K562 (cell line): ENCODE results near the gene MYL9. TPM values are rescaled to one million over a fixed set of nuclear protein-coding genes. Genes with fewer than 3 reads are reported as not detected.
A peak's percentile ranks its signal among the peaks of the same experiment; 100 is the strongest.

Experiments
- ATAC-seq: fragments of 200-7000 bp; cut with Tn5 transposase; 3 replicates; pipeline ENCODE4 v1.9.1; 2020; ENCODE audit warnings: moderate library complexity
- BruUV-seq: library from RNA; stranded (reverse); fragments of 400-500 nt; replicated peaks from 2 replicates; lab custom pipeline; 2021; lab: Mats Ljungman, UMichigan
- CTCF ChIA-PET: fragments of 300-600 bp; formaldehyde crosslinking; extraction: SDS; loops from one replicate; lab custom pipeline; 2021; ENCODE audit warnings: low intra/inter-chr PET ratio; lab: Yijun Ruan, JAX
- POLR2A ChIA-PET: fragments of 300-600, 350-650 bp; sonication (Branson Sonifier 250); formaldehyde crosslinking; extraction: SDS; loops from one replicate; lab custom pipeline; 2021; ENCODE audit warnings: antibody characterized with exemption, inconsistent platforms; lab: Yijun Ruan, JAX
- DNase-seq, 4 experiments: peaks; one replicate each; pipeline versions ENCODE4 v3.0.0 to v3.0.0-alpha.2; 2011 to 2018; ENCODE audit warnings: low spot score in 3 of 4, mixed read lengths in 3 of 4; ENCODE audit errors: extremely low read depth in 1 of 4
- FAIRE-seq: peaks from 2 replicates; lab custom pipeline; 2011; peaks lifted over from hg19 to GRCh38; lab: Jason Lieb, UNC
- H2AFZ ChIP-seq: 2 replicates; pipeline ENCODE4 v1.6.0; 2011; ENCODE audit warnings: low read depth, low read length, control low read depth, inconsistent platforms
- H3K27ac ChIP-seq: fragments of 200-600 bp; 3 replicates; pipeline ENCODE4 v1.8.0; 2011; ENCODE audit warnings: low read depth, mild to moderate bottlenecking, control low read depth, inconsistent platforms, low read length, moderate library complexity, mixed read lengths; ENCODE audit errors: extremely low read depth
- H3K27me3 ChIP-seq, 2 experiments: fragments of 300-600 bp in 1 of 2; 2 replicates in 1 of 2; 3 replicates in 1 of 2; pipeline versions ENCODE4 v1.6.0 to v1.8.0; 2011; ENCODE audit warnings: inconsistent platforms in 2 of 2, low read length in 2 of 2, mild to moderate bottlenecking in 1 of 2, mixed read lengths in 1 of 2, moderate library complexity in 1 of 2; ENCODE audit not compliant: control insufficient read depth in 2 of 2, insufficient read depth in 2 of 2
- H3K36me3 ChIP-seq: fragments of 300-600 bp; 3 replicates; pipeline ENCODE4 v1.8.0; 2011; ENCODE audit warnings: mild to moderate bottlenecking, low read length, inconsistent platforms; ENCODE audit not compliant: control insufficient read depth, insufficient read depth
- H3K4me1 ChIP-seq, 2 experiments: fragments of 200-600 bp in 1 of 2; replicated peaks in 1 of 2; 2 replicates in 1 of 2; 3 replicates in 1 of 2; pipeline versions ENCODE4 v1.5.1 to v1.8.0; 2011; ENCODE audit warnings: inconsistent platforms in 2 of 2, low read length in 2 of 2, mild to moderate bottlenecking in 1 of 2, mixed read lengths in 1 of 2, moderate library complexity in 1 of 2; ENCODE audit not compliant: control insufficient read depth in 2 of 2, insufficient read depth in 2 of 2
- H3K4me2 ChIP-seq: 2 replicates; pipeline ENCODE4 v1.6.1; 2011; ENCODE audit warnings: low read length, control low read depth, inconsistent platforms, mixed read lengths; ENCODE audit not compliant: insufficient read depth
- H3K4me3 ChIP-seq: fragments of 200-600 bp; sonication (generic), shearing (Covaris generic); 2 replicates; pipeline ENCODE4 v1.5.1; 2016; ENCODE audit warnings: control low read depth, inconsistent platforms
- H3K79me2 ChIP-seq: fragments of 200-600 bp; 3 replicates; pipeline ENCODE4 v1.8.0; 2011; ENCODE audit warnings: low read length, inconsistent platforms; ENCODE audit not compliant: control insufficient read depth, insufficient read depth
- H3K9ac ChIP-seq, 2 experiments: 2 replicates each; pipeline versions ENCODE4 v1.6.0 to v1.6.1; 2011; ENCODE audit warnings: low read depth in 2 of 2, low read length in 2 of 2, control low read depth in 1 of 2, inconsistent platforms in 1 of 2, mild to moderate bottlenecking in 1 of 2, mixed read lengths in 1 of 2; ENCODE audit not compliant: insufficient read depth in 1 of 2
- H3K9me1 ChIP-seq: one replicate; pipeline ENCODE4 v1.6.0; 2011; ENCODE audit warnings: inconsistent platforms, mild to moderate bottlenecking, low read length, moderate library complexity; ENCODE audit not compliant: control insufficient read depth, insufficient read depth
- H3K9me3 ChIP-seq: replicated peaks from 2 replicates; pipeline ENCODE4 v1.5.1; 2011; ENCODE audit warnings: low read depth, low read length, inconsistent platforms; ENCODE audit not compliant: control insufficient read depth, insufficient read depth
- H4K20me1 ChIP-seq: replicated peaks from 2 replicates; pipeline ENCODE4 v1.6.1; 2011; ENCODE audit warnings: low read length, inconsistent platforms, mixed read lengths; ENCODE audit not compliant: control insufficient read depth, insufficient read depth
- HDAC1 ChIP-seq, 2 experiments: fragments of 450-650 bp; IDR thresholded peaks; 2 replicates each; pipeline ENCODE4 v1.6.1; 2016 to 2017; ENCODE audit warnings: inconsistent platforms in 1 of 2, mild to moderate bottlenecking in 1 of 2, moderate library complexity in 1 of 2
- HNRNPLL ChIP-seq: fragments of 200-400 bp; formaldehyde crosslinking; IDR thresholded peaks from 2 replicates; pipeline ENCODE4 v1.6.1; 2017; ENCODE audit warnings: low read length, low read depth, mild to moderate bottlenecking; ENCODE audit not compliant: poor library complexity, severe bottlenecking
- LEF1 ChIP-seq: fragments of 450-650 bp; IDR thresholded peaks from 2 replicates; pipeline ENCODE4 v1.6.1; 2016; ENCODE audit warnings: mild to moderate bottlenecking
- MCM2 ChIP-seq: fragments of 450-650 bp; IDR thresholded peaks from 2 replicates; pipeline ENCODE4 v1.6.1; 2017; ENCODE audit warnings: low read depth, mild to moderate bottlenecking
- NR4A1 ChIP-seq, 2 experiments: fragments of 250-450 bp in 1 of 2; fragments of 450-650 bp in 1 of 2; sonication (Bioruptor Pico) in 1 of 2; IDR thresholded peaks; 2 replicates each; pipeline versions ENCODE4 v1.4.0 to v1.6.1; 2016 to 2020; ENCODE audit warnings: mild to moderate bottlenecking in 2 of 2, missing compliant biosample characterization in 1 of 2, missing genetic modification characterization in 1 of 2, moderate library complexity in 1 of 2
- RAD21 ChIP-seq, 2 experiments: fragments of 250-450 bp in 1 of 2; fragments of 450-650 bp in 1 of 2; sonication (Bioruptor Pico) in 1 of 2; formaldehyde crosslinking in 1 of 2; IDR thresholded peaks in 1 of 2; conservative IDR thresholded peaks in 1 of 2; 2 replicates each; pipeline versions ENCODE4 v1.4.0 to v1.8.0; 2020 to 2022; ENCODE audit warnings: mild to moderate bottlenecking in 2 of 2, moderate library complexity in 1 of 2
- ZFX ChIP-seq: sonication (generic); formaldehyde crosslinking; IDR thresholded peaks from 2 replicates; pipeline ENCODE4 v1.8.0; 2022; ENCODE audit warnings: mild to moderate bottlenecking, missing genetic modification reagents, moderate library complexity
- ZNF165 ChIP-seq: fragments of 250-450 bp; sonication (Bioruptor Pico); IDR thresholded peaks from 2 replicates; pipeline ENCODE4 v1.4.0; 2020; ENCODE audit warnings: borderline replicate concordance
- WGBS: fragments of 100-300 bp; shearing (Covaris generic); methylation state at CpG from one replicate; pipeline ENCODE4 v1.1.6; 2016; ENCODE audit warnings: low coverage, mixed read lengths; ENCODE audit not compliant: insufficient coverage; ENCODE audit errors: missing lambda C conversion rate; 5-methylcytosine and 5-hydroxymethylcytosine counted together
- in situ Hi-C: fragments of 300-500 bp; cut with MboI; formaldehyde crosslinking; loops from 4 replicates; pipeline ENCODE4 v1.15.0; 2018; ENCODE audit warnings: inconsistent platforms, mixed read lengths
- intact Hi-C: fragments of 100-400 bp; cut with micrococcal nuclease; formaldehyde crosslinking; loops from 2 replicates; pipeline ENCODE4 v1.14.2; 2022
- polyA plus RNA-seq, 8 experiments: library from polyadenylated mRNA; depleted of rRNA in 4 of 8; stranded (reverse) in 5 of 8; unstranded in 3 of 8; fragments of >200 nt; fragmentation: Nextera tagmentation in 2 of 8; fragmentation: Illumina TruSeq in 1 of 8; extraction: Ambion mirVana in 2 of 8; extraction: Trizol in 1 of 8; gene quantifications; 2 replicates each; pipeline versions ENCODE4 v1.2.1 to v1.2.3, GENCODE V29; 2011 to 2014; ENCODE audit warnings: inconsistent platforms in 1 of 8, missing spikeins in 1 of 8
- total RNA-seq, 7 experiments: library from RNA; depleted of rRNA in 6 of 7; stranded (reverse); fragments of >200 nt in 6 of 7; fragmentation: Illumina TruSeq in 2 of 7; extraction: Trizol in 2 of 7; gene quantifications; 2 replicates each; pipeline versions ENCODE4 v1.2.1 to v1.2.3, GENCODE V29; 2011 to 2021; ENCODE audit warnings: low replicate concordance in 1 of 7
- TF ChIP-seq, protein P1 (sequence below): fragments of 450-650 bp; formaldehyde crosslinking; IDR thresholded peaks from 2 replicates; pipeline ENCODE4 v1.4.0; 2022; ENCODE audit warnings: missing genetic modification characterization

MYL9 gene
- total and polyA plus RNA-seq, 9 of the 15 experiments (the other 6 are each of a cell fraction or from before 2014, with no cell fraction given), result 0.11 to 3.2 (median 0.81) TPM; not detected in 1

DNA sequence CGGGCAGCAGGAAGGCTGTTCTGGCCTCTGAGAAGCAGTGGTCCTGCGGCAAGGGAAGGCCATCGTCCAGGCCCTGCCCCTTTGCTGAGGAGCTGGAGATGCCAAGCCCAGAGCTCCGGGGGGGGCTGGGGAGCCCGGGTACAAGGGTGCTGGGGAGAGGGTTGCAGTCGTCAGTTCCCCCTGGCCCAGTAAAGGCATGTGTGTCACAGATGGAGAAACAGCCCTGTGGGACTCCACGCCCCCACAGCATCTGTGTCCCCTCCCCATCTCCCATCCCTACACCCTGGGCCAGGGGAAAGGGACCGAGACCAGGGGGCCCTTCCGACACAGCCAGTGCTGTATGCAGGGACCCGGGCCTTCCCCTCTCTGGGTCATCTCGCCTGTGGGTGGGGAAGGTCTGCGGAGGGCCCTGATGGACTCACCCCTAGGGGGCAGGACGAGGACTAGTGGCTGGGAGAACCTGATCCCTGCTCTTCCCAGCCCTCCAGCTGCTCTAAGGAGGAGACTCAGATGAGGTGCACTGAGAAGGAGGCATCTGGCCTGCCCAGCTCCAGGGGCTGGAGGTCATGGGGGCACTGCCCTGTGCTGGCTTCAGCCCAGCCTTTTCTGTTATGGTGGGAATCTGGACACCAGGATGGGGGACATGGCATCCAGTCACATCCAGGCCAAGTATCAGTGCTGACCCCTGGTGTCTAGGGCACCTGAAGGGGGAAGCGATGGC lies 609 bp downstream of the MYL9 start (continued):
- TF ChIP-seq NR4A1 (CRISPR knock-in tag; IDR thresholded peaks at IDR 0.05) (no peak), NR4A1 (tag; IDR thresholded peaks at IDR 0.05) (no peak), HNRNPLL (no peak), HDAC1 (IDR thresholded peaks at IDR 0.05) (no peak), RAD21 (CRISPR knock-in tag; conservative IDR thresholded peaks at IDR 0.05 in 1 of 2, IDR thresholded peaks at IDR 0.05 in 1 of 2) (peak in 1 of 2 experiments; percentile 41; a peak in 2 of 4 replicates)
- TF ChIP-seq, protein P1, sequence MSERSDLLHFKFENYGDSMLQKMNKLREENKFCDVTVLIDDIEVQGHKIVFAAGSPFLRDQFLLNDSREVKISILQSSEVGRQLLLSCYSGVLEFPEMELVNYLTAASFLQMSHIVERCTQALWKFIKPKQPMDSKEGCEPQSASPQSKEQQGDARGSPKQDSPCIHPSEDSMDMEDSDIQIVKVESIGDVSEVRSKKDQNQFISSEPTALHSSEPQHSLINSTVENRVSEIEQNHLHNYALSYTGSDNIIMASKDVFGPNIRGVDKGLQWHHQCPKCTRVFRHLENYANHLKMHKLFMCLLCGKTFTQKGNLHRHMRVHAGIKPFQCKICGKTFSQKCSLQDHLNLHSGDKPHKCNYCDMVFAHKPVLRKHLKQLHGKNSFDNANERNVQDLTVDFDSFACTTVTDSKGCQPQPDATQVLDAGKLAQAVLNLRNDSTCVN (CRISPR knock-in tag), result no peak

DNA sequence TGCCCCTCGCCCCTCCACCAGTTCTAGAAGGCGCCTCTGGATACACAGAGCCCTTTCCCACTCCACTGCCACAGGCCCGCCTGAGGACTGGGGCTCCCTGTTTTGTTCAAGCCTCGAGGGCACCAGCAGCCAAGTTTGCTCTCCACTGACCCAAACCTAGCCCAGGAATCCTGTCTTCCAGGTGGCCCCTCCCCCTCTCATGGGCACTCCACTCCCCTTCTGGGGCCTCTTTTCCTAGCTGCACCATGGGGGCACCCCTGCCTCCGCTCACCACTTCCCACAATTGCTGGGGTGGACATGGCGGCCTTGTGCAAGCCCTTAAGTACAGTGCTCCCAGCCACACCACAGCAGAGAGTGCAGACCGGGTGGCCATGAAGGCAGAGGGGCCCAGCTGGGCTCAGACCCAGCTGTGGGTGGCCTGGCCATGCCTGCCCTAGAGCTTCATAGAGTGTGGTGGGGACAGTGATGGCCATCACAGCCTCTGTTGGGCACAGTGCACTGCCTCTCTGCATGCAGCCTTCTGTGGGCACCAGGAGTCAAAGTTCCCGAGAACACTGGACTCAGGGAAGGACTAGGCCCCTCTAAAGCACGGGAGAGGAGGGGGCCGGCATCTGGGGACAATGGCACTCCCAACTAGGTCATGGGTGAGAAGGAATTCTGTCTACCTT lies 1.3 kb downstream of the MYL9 start:
- no peak overlapping the region for H3K27ac ChIP-seq
- intact Hi-C loops, result loop anchor here (10.0 kb wide), 1 partner anchor 108 kb away; no protein-coding TSS in a partner anchor
- peaks cover 0 to 42% of the 10 kb centered on the region in 2 experiments; a peak in 3 of 5 replicates for H3K4me1 ChIP-seq
- H3K9me1 ChIP-seq, result no peaks in the 10 kb centered on the region
- no peak overlapping the region for H2AFZ ChIP-seq
- no peaks in the 10 kb centered on the region for H3K36me3 ChIP-seq
- ChIA-PET POLR2A (interaction anchor here (0.6 to 1.1 kb wide), 3 partner anchors 56 to 308 kb away, joined by 3 to 4 read pairs (median 3); no protein-coding TSS in a partner anchor), CTCF (no interaction called here)
- no peak for DNase-seq
- no peaks in the 10 kb centered on the region for H4K20me1 ChIP-seq
- no peak overlapping the region for H3K4me3 ChIP-seq
- no peak for TF ChIP-seq MCM2
- TF ChIP-seq ZNF165 (CRISPR knock-in tag), result no peak
- TF ChIP-seq ZFX (CRISPR knock-in tag), result 0 out of 2 replicates have a peak, but pooled peaks have one; percentile 11
- TF ChIP-seq LEF1, result no peak
- in situ Hi-C loops, result loop anchor here (10.0 kb wide), 1 partner anchor 1468 kb away; no protein-coding TSS in a partner anchor
- no peaks in the 10 kb centered on the region for H3K9me3 ChIP-seq
- WGBS, result 82% methylated on average over 9 of the region's 10 CpGs
- no peaks in the 10 kb centered on the region for H3K79me2 ChIP-seq
- H3K4me2 ChIP-seq, result no peak overlapping the region
- no TSS peak for BruUV-seq
- peak overlapping the region in 1 of 2 experiments; percentile 70; a peak in 2 of 4 replicates for H3K9ac ChIP-seq
- no peaks in the 10 kb centered on the region for H3K27me3 ChIP-seq
- FAIRE-seq, result no peak
- ATAC-seq, result no peak
